Activated naive CD8-positive, alpha-beta T cell treated with anti-CD3 and anti-CD28 coated beads for 36 hours (primary cell): ENCODE measurements around the gene RBM20. TPM values are rescaled to one million over a fixed set of nuclear protein-coding genes. Genes with fewer than 3 reads are reported as not detected.
A peak's percentile ranks its signal among the peaks of the same experiment; 100 is the strongest.

Experiments used
- DNase-seq: peaks from one replicate; pipeline ENCODE4 v3.0.0; 2021
- H3K27ac Mint-ChIP-seq: one replicate; pipeline ENCODE4 v1.8.0; 2022; ENCODE audit warnings: mild to moderate bottlenecking, moderate library complexity, mixed read lengths
- H3K27me3 Mint-ChIP-seq: one replicate; pipeline ENCODE4 v1.8.0; 2022; ENCODE audit warnings: mild to moderate bottlenecking, mixed read lengths
- H3K36me3 Mint-ChIP-seq: one replicate; pipeline ENCODE4 v1.8.0; 2021; ENCODE audit warnings: mild to moderate bottlenecking, mixed read lengths
- H3K4me1 Mint-ChIP-seq: one replicate; pipeline ENCODE4 v1.8.0; 2021; ENCODE audit warnings: mixed read lengths
- H3K4me3 Mint-ChIP-seq: one replicate; pipeline ENCODE4 v1.8.0; 2022; ENCODE audit warnings: mild to moderate bottlenecking, moderate library complexity, mixed read lengths
- H3K9me3 Mint-ChIP-seq: one replicate; pipeline ENCODE4 v1.8.0; 2022; ENCODE audit warnings: mixed read lengths
- total RNA-seq, 2 experiments: library from RNA; stranded (reverse); gene quantifications; one replicate each; pipeline ENCODE4 v1.2.3, GENCODE V29; 2021

Gene RBM20
- total RNA-seq, 2 experiments from 2014 or later, result 0.42 to 0.45 TPM

- no peak overlapping the region for H3K4me3 Mint-ChIP-seq
- no peaks in the 10 kb centered on the region for H3K9me3 Mint-ChIP-seq
- DNase-seq, result no peak
- peaks cover 6% of the 10 kb centered on the region for H3K4me1 Mint-ChIP-seq
- H3K27me3 Mint-ChIP-seq, result peaks cover 16% of the 10 kb centered on the region
- H3K36me3 Mint-ChIP-seq, result no peaks in the 10 kb centered on the region
- H3K27ac Mint-ChIP-seq, result no peak overlapping the region
These were observed 93.9 kb downstream of the RBM20 start for GRCh38 chr10:110737886-110738634.

GRCh38 chr10:110739811-110740271, 95.7 kb downstream of the RBM20 start:
- no peak overlapping the region for H3K4me3 Mint-ChIP-seq
- H3K4me1 Mint-ChIP-seq, result peaks cover 11% of the 10 kb centered on the region
- no peaks in the 10 kb centered on the region for H3K36me3 Mint-ChIP-seq
- DNase-seq, result no peak
- H3K27ac Mint-ChIP-seq, result no peak overlapping the region
- peaks cover 5% of the 10 kb centered on the region for H3K27me3 Mint-ChIP-seq
- H3K9me3 Mint-ChIP-seq, result no peaks in the 10 kb centered on the region

- Mint-ChIP-seq H3K27ac (no peak overlapping the region), H3K4me1 (peaks cover 26% of the 10 kb centered on the region), H3K4me3 (no peak overlapping the region), H3K27me3 (no peaks in the 10 kb centered on the region), H3K9me3 (no peaks in the 10 kb centered on the region), H3K36me3 (no peaks in the 10 kb centered on the region)
- DNase-seq, result no peak
These were observed 98.7 kb downstream of the RBM20 start for GRCh38 chr10:110742801-110743200.

- Mint-ChIP-seq H3K27ac (no peak overlapping the region), H3K36me3 (peaks cover 14% of the 10 kb centered on the region), H3K4me1 (peaks cover 38% of the 10 kb centered on the region), H3K9me3 (peaks cover 10% of the 10 kb centered on the region), H3K4me3 (no peak overlapping the region), H3K27me3 (no peaks in the 10 kb centered on the region)
- no peak for DNase-seq
These were observed 100.6 kb downstream of the RBM20 start for GRCh38 chr10:110744782-110745181.

- peaks cover 12% of the 10 kb centered on the region for H3K9me3 Mint-ChIP-seq
- H3K4me3 Mint-ChIP-seq, result no peak overlapping the region
- no peaks in the 10 kb centered on the region for H3K27me3 Mint-ChIP-seq
- H3K4me1 Mint-ChIP-seq, result peaks cover 44% of the 10 kb centered on the region
- peak; percentile 30 for DNase-seq
- H3K36me3 Mint-ChIP-seq, result peaks cover 22% of the 10 kb centered on the region
- H3K27ac Mint-ChIP-seq, result peak overlapping the region; percentile 85
These were observed 102.2 kb downstream of the RBM20 start for GRCh38 chr10:110746254-110746826.

GRCh38 chr10:110746969-110747608, 103.0 kb downstream of the RBM20 start:
- no peaks in the 10 kb centered on the region for H3K27me3 Mint-ChIP-seq
- no peak for DNase-seq
- peaks cover 12% of the 10 kb centered on the region for H3K9me3 Mint-ChIP-seq
- peaks cover 51% of the 10 kb centered on the region for H3K4me1 Mint-ChIP-seq
- peak overlapping the region; percentile 85 for H3K27ac Mint-ChIP-seq
- H3K36me3 Mint-ChIP-seq, result peaks cover 25% of the 10 kb centered on the region
- peak overlapping the region; percentile 44 for H3K4me3 Mint-ChIP-seq

GRCh38 chr10:110747609-110748464, 103.7 kb downstream of the RBM20 start:
- no peaks in the 10 kb centered on the region for H3K27me3 Mint-ChIP-seq
- peak overlapping the region; percentile 90 for H3K27ac Mint-ChIP-seq
- peaks cover 25% of the 10 kb centered on the region for H3K36me3 Mint-ChIP-seq
- H3K4me3 Mint-ChIP-seq, result peak overlapping the region; percentile 44
- peaks cover 13% of the 10 kb centered on the region for H3K9me3 Mint-ChIP-seq
- no peak for DNase-seq
- peaks cover 54% of the 10 kb centered on the region for H3K4me1 Mint-ChIP-seq

- Mint-ChIP-seq H3K9me3 (peaks cover 13% of the 10 kb centered on the region), H3K4me3 (no peak overlapping the region), H3K4me1 (peaks cover 60% of the 10 kb centered on the region), H3K27me3 (no peaks in the 10 kb centered on the region), H3K27ac (peak overlapping the region; percentile 90), H3K36me3 (peaks cover 25% of the 10 kb centered on the region)
- DNase-seq, result no peak
These were observed 104.8 kb downstream of the RBM20 start for GRCh38 chr10:110748970-110749369.

- H3K4me1 Mint-ChIP-seq, result peaks cover 64% of the 10 kb centered on the region
- DNase-seq, result no peak
- H3K27ac Mint-ChIP-seq, result peak overlapping the region; percentile 85
- H3K9me3 Mint-ChIP-seq, result peaks cover 22% of the 10 kb centered on the region
- H3K4me3 Mint-ChIP-seq, result no peak overlapping the region
- H3K27me3 Mint-ChIP-seq, result no peaks in the 10 kb centered on the region
- H3K36me3 Mint-ChIP-seq, result peaks cover 31% of the 10 kb centered on the region
These were observed 106.8 kb downstream of the RBM20 start for GRCh38 chr10:110750931-110751330.

GRCh38 chr10:110751850-110752249, 107.7 kb downstream of the RBM20 start:
- Mint-ChIP-seq H3K27ac (peak overlapping the region; percentile 85), H3K4me3 (no peak overlapping the region), H3K36me3 (peaks cover 31% of the 10 kb centered on the region), H3K27me3 (no peaks in the 10 kb centered on the region), H3K4me1 (peaks cover 61% of the 10 kb centered on the region), H3K9me3 (peaks cover 22% of the 10 kb centered on the region)
- peak; percentile 29 for DNase-seq

- H3K27ac Mint-ChIP-seq, result peak overlapping the region; percentile 63
- peaks cover 22% of the 10 kb centered on the region for H3K9me3 Mint-ChIP-seq
- H3K27me3 Mint-ChIP-seq, result no peaks in the 10 kb centered on the region
- H3K36me3 Mint-ChIP-seq, result peaks cover 28% of the 10 kb centered on the region
- DNase-seq, result no peak
- H3K4me3 Mint-ChIP-seq, result no peak overlapping the region
- peaks cover 47% of the 10 kb centered on the region for H3K4me1 Mint-ChIP-seq
These were observed 109.3 kb downstream of the RBM20 start for GRCh38 chr10:110753462-110753861.

- no peak overlapping the region for H3K27ac Mint-ChIP-seq
- no peak overlapping the region for H3K4me3 Mint-ChIP-seq
- no peaks in the 10 kb centered on the region for H3K27me3 Mint-ChIP-seq
- peaks cover 14% of the 10 kb centered on the region for H3K9me3 Mint-ChIP-seq
- H3K36me3 Mint-ChIP-seq, result peaks cover 20% of the 10 kb centered on the region
- no peak for DNase-seq
- H3K4me1 Mint-ChIP-seq, result peaks cover 41% of the 10 kb centered on the region
These were observed 110.4 kb downstream of the RBM20 start for GRCh38 chr10:110754375-110755105.

GRCh38 chr10:110755781-110756180, 111.6 kb downstream of the RBM20 start:
- Mint-ChIP-seq H3K9me3 (peaks cover 11% of the 10 kb centered on the region), H3K4me1 (peaks cover 35% of the 10 kb centered on the region), H3K4me3 (no peak overlapping the region), H3K36me3 (peaks cover 10% of the 10 kb centered on the region), H3K27me3 (no peaks in the 10 kb centered on the region), H3K27ac (no peak overlapping the region)
- no peak for DNase-seq

GRCh38 chr10:110756876-110757275, 112.7 kb downstream of the RBM20 start:
- DNase-seq, result no peak
- no peak overlapping the region for H3K27ac Mint-ChIP-seq
- H3K36me3 Mint-ChIP-seq, result peaks cover 8% of the 10 kb centered on the region
- H3K4me3 Mint-ChIP-seq, result no peak overlapping the region
- no peaks in the 10 kb centered on the region for H3K27me3 Mint-ChIP-seq
- peaks cover 11% of the 10 kb centered on the region for H3K9me3 Mint-ChIP-seq
- H3K4me1 Mint-ChIP-seq, result peaks cover 24% of the 10 kb centered on the region
